ENCODE results near the gene GBE1. TPM values are rescaled to one million over a fixed set of nuclear protein-coding genes. Genes with fewer than 3 reads are reported as not detected.

The GBE1 gene
- total RNA-seq, 2 donors from 2014 or later: 8.4 to 12.3 TPM

DNA sequence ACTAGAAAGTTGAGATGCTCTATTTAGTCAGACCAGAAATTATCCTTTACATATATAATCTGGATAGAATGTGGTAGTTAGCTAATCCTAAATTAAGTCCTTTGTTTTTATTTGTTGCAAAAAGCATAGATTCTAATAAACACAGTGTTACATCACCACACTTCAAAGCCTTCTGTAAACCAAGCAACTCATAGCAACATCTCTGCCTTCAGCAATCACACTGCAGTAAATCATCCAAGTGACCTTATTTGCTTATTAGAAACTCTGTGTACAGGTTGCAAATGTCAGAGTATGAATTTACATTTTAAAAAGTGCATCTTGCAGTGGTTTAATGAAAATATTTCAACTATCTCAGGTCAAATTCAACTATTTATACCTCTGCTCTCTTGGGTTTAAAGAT, 242.5 kb downstream of the GBE1 start:
- no peaks in the 10 kb centered on the region for H3K36me3 Mint-ChIP-seq (ENCODE audit: low read depth)

GRCh38 chr3:81516042-81516441, 245.4 kb downstream of the GBE1 start:
- H3K27ac Mint-ChIP-seq: no peak overlapping the region
- Histone ChIP-seq H3K9me3 (ENCODE audit: control insufficient read depth, low read length) (no peaks in the 10 kb centered on the region), H3K4me3 (ENCODE audit: low read length) (no peak overlapping the region), H3K36me3 (ENCODE audit: control insufficient read depth, insufficient read depth, low read length) (no peaks in the 10 kb centered on the region), H3K27ac (ENCODE audit: low read depth, low read length) (no peak overlapping the region), H3K4me1 (ENCODE audit: control insufficient read depth, insufficient read depth, low read length) (no peaks in the 10 kb centered on the region), H3K27me3 (ENCODE audit: control insufficient read depth, insufficient read depth, low read length, poor library complexity, severe bottlenecking) (no peaks in the 10 kb centered on the region), H3K9ac (ENCODE audit: extremely low read depth, low read length, poor library complexity, severe bottlenecking) (no peak overlapping the region)
- H3K36me3 Mint-ChIP-seq (ENCODE audit: low read depth): no peaks in the 10 kb centered on the region
- H3K9me3 Mint-ChIP-seq: no peaks in the 10 kb centered on the region
- WGBS, 2 experiments (ENCODE audit: insufficient coverage in 1 of 2, insufficient read length in 1 of 2): 96% methylated on average over 1 of the region's 1 CpG; no CpG with 5 or more reads in 1 of the 2 experiments
- peaks cover 4% of the 10 kb centered on the region for H3K4me1 Mint-ChIP-seq
- TF ChIP-seq, protein P1, sequence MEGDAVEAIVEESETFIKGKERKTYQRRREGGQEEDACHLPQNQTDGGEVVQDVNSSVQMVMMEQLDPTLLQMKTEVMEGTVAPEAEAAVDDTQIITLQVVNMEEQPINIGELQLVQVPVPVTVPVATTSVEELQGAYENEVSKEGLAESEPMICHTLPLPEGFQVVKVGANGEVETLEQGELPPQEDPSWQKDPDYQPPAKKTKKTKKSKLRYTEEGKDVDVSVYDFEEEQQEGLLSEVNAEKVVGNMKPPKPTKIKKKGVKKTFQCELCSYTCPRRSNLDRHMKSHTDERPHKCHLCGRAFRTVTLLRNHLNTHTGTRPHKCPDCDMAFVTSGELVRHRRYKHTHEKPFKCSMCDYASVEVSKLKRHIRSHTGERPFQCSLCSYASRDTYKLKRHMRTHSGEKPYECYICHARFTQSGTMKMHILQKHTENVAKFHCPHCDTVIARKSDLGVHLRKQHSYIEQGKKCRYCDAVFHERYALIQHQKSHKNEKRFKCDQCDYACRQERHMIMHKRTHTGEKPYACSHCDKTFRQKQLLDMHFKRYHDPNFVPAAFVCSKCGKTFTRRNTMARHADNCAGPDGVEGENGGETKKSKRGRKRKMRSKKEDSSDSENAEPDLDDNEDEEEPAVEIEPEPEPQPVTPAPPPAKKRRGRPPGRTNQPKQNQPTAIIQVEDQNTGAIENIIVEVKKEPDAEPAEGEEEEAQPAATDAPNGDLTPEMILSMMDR (conservative IDR thresholded peaks at IDR 0.05): no peak
- H3K4me3 Mint-ChIP-seq: no peak overlapping the region
- no peaks in the 10 kb centered on the region for H3K27me3 Mint-ChIP-seq (ENCODE audit: insufficient read depth)
- no peak for DNase-seq

More for the DNA sequence above, 242.5 kb downstream of the GBE1 start:
- no peaks in the 10 kb centered on the region for H3K36me3 ChIP-seq (ENCODE audit: control insufficient read depth, insufficient read depth, low read length)
- H3K4me1 Mint-ChIP-seq: no peaks in the 10 kb centered on the region
- no peak overlapping the region for H3K9ac ChIP-seq (ENCODE audit: extremely low read depth, low read length, poor library complexity, severe bottlenecking)
- no peaks in the 10 kb centered on the region for H3K27me3 Mint-ChIP-seq (ENCODE audit: insufficient read depth)
- H3K4me1 ChIP-seq (ENCODE audit: control insufficient read depth, insufficient read depth, low read length): no peaks in the 10 kb centered on the region
- H3K27ac ChIP-seq (ENCODE audit: low read depth, low read length): no peak overlapping the region
- no peaks in the 10 kb centered on the region for H3K9me3 Mint-ChIP-seq
- DNase-seq: no peak
- H3K4me3 ChIP-seq (ENCODE audit: low read length): no peak overlapping the region
- H3K4me3 Mint-ChIP-seq: no peak overlapping the region
- no peaks in the 10 kb centered on the region for H3K9me3 ChIP-seq (ENCODE audit: control insufficient read depth, low read length)
- H3K27ac Mint-ChIP-seq: no peak overlapping the region
- H3K27me3 ChIP-seq (ENCODE audit: control insufficient read depth, insufficient read depth, low read length, poor library complexity, severe bottlenecking): no peaks in the 10 kb centered on the region
- TF ChIP-seq, protein P1 (conservative IDR thresholded peaks at IDR 0.05): no peak

GRCh38 chr3:81513591-81513990, 247.9 kb downstream of the GBE1 start:
- Mint-ChIP-seq H3K9me3 (no peaks in the 10 kb centered on the region), H3K4me1 (peaks cover 5% of the 10 kb centered on the region), H3K4me3 (no peak overlapping the region), H3K27ac (no peak overlapping the region), H3K27me3 (ENCODE audit: insufficient read depth) (no peaks in the 10 kb centered on the region), H3K36me3 (ENCODE audit: low read depth) (no peaks in the 10 kb centered on the region)
- Histone ChIP-seq H3K36me3 (ENCODE audit: control insufficient read depth, insufficient read depth, low read length) (no peaks in the 10 kb centered on the region), H3K4me3 (ENCODE audit: low read length) (no peak overlapping the region), H3K9me3 (ENCODE audit: control insufficient read depth, low read length) (no peaks in the 10 kb centered on the region), H3K4me1 (ENCODE audit: control insufficient read depth, insufficient read depth, low read length) (no peaks in the 10 kb centered on the region), H3K27ac (ENCODE audit: low read depth, low read length) (no peak overlapping the region), H3K27me3 (ENCODE audit: control insufficient read depth, insufficient read depth, low read length, poor library complexity, severe bottlenecking) (no peaks in the 10 kb centered on the region), H3K9ac (ENCODE audit: extremely low read depth, low read length, poor library complexity, severe bottlenecking) (no peak overlapping the region)
- TF ChIP-seq, protein P1 (conservative IDR thresholded peaks at IDR 0.05): no peak
- DNase-seq: no peak
- WGBS, 2 experiments (ENCODE audit: insufficient coverage in 1 of 2, insufficient read length in 1 of 2): 94% methylated on average over 2 of the region's 2 CpGs; no CpG with 5 or more reads in 1 of the 2 experiments

All from endodermal cell (in vitro differentiated cells).